ENCODE results near the gene PRM2.

The PRM2 gene

GRCh38 chr16:11250786-11251524 lies 25.3 kb downstream of the PRM2 start:
- ChIA-PET CTCF (no interaction called here), POLR2A (no interaction called here)
- TF ChIP-seq PKNOX1 (IDR thresholded peaks at IDR 0.05) = no peak
- no peak for TF ChIP-seq SUZ12 (IDR thresholded peaks at IDR 0.05)
- TF ChIP-seq ELF4 (IDR thresholded peaks at IDR 0.05) = no peak
- no peak for TF ChIP-seq TARDBP (IDR thresholded peaks at IDR 0.05)
- no peak for TF ChIP-seq NFRKB (IDR thresholded peaks at IDR 0.05)
- no peak for TF ChIP-seq FOXA1 (IDR thresholded peaks at IDR 0.05)
- no peak for TF ChIP-seq BHLHE40 (IDR thresholded peaks at IDR 0.05; ENCODE audit: borderline replicate concordance)
- no peak for TF ChIP-seq HDGF (IDR thresholded peaks at IDR 0.05; ENCODE audit: borderline replicate concordance)
- TF ChIP-seq ARNT (IDR thresholded peaks at IDR 0.05) = no peak
- no peak for TF ChIP-seq CTBP1 (IDR thresholded peaks at IDR 0.05; ENCODE audit: borderline replicate concordance)
- no peak for TF ChIP-seq SP1 (IDR thresholded peaks at IDR 0.05)
- no peak for TF ChIP-seq L3MBTL2 (conservative IDR thresholded peaks at IDR 0.05)
- no peak for TF ChIP-seq ZNF384 (IDR thresholded peaks at IDR 0.05)
- no peak for TF ChIP-seq LEF1 (IDR thresholded peaks at IDR 0.05; ENCODE audit: borderline replicate concordance)
- no peak for DNase-seq (ENCODE audit: extremely low spot score)

- CTCF ChIA-PET = no interaction called here
- TF ChIP-seq L3MBTL2 (conservative IDR thresholded peaks at IDR 0.05) = no peak
- TF ChIP-seq LEF1 (IDR thresholded peaks at IDR 0.05; ENCODE audit: borderline replicate concordance) = no peak
- no peak for TF ChIP-seq SP1 (IDR thresholded peaks at IDR 0.05)
- TF ChIP-seq ELF4 (IDR thresholded peaks at IDR 0.05) = no peak
- no peak for TF ChIP-seq TARDBP (IDR thresholded peaks at IDR 0.05)
- TF ChIP-seq FOXA1 (IDR thresholded peaks at IDR 0.05) = no peak
- TF ChIP-seq CTBP1 (IDR thresholded peaks at IDR 0.05; ENCODE audit: borderline replicate concordance) = no peak
- no peak for TF ChIP-seq FOXK2 (IDR thresholded peaks at IDR 0.05)
- no peak for TF ChIP-seq PKNOX1 (IDR thresholded peaks at IDR 0.05)
- POLR2A ChIA-PET = no interaction called here
- DNase-seq (ENCODE audit: extremely low spot score) = no peak
Observed at GRCh38 chr16:11250091-11250785, 26.0 kb downstream of the PRM2 start.

- no peak for DNase-seq (ENCODE audit: extremely low spot score)
- ChIA-PET POLR2A (no interaction called here), CTCF (no interaction called here)
- no peak for TF ChIP-seq HDGF (IDR thresholded peaks at IDR 0.05; ENCODE audit: borderline replicate concordance)
- no peak for TF ChIP-seq ELF4 (IDR thresholded peaks at IDR 0.05)
Observed at GRCh38 chr16:11249233-11250061, 26.8 kb downstream of the PRM2 start.

- DNase-seq (ENCODE audit: extremely low spot score) = no peak
Observed at GRCh38 chr16:11248133-11248532, 28.1 kb downstream of the PRM2 start.

GRCh38 chr16:11245988-11246387 lies 30.3 kb downstream of the PRM2 start:
- TF ChIP-seq TARDBP (IDR thresholded peaks at IDR 0.05) (no peak), SUZ12 (IDR thresholded peaks at IDR 0.05) (no peak), ZNF384 (IDR thresholded peaks at IDR 0.05) (no peak), ARNT (IDR thresholded peaks at IDR 0.05) (no peak), L3MBTL2 (conservative IDR thresholded peaks at IDR 0.05) (no peak), NFRKB (IDR thresholded peaks at IDR 0.05) (no peak), LEF1 (IDR thresholded peaks at IDR 0.05; ENCODE audit: borderline replicate concordance) (no peak), ELF4 (IDR thresholded peaks at IDR 0.05) (no peak), SP1 (IDR thresholded peaks at IDR 0.05) (no peak), CTBP1 (IDR thresholded peaks at IDR 0.05; ENCODE audit: borderline replicate concordance) (no peak), PKNOX1 (IDR thresholded peaks at IDR 0.05) (no peak)
- POLR2A ChIA-PET = interaction anchor here (3.8 kb wide), 1 partner anchor 10 kb away, joined by 11 read pairs; the partner anchor contains the start of gene SOCS1
- CTCF ChIA-PET = interaction anchor here (1.4 kb wide), 1 partner anchor 10 kb away, joined by 6 read pairs; the partner anchor contains the start of gene SOCS1
- DNase-seq (ENCODE audit: extremely low spot score) = no peak

More at GRCh38 chr16:11248133-11248532, 28.1 kb downstream of the PRM2 start:
- TF ChIP-seq FOXM1 (IDR thresholded peaks at IDR 0.05; ENCODE audit: borderline replicate concordance) = no peak
- TF ChIP-seq LEF1 (IDR thresholded peaks at IDR 0.05; ENCODE audit: borderline replicate concordance) = no peak
- no peak for TF ChIP-seq FOXK2 (IDR thresholded peaks at IDR 0.05)
- TF ChIP-seq NFRKB (IDR thresholded peaks at IDR 0.05) = no peak
- TF ChIP-seq SUZ12 (IDR thresholded peaks at IDR 0.05) = no peak
- no peak for TF ChIP-seq SP1 (IDR thresholded peaks at IDR 0.05)
- no peak for TF ChIP-seq CTBP1 (IDR thresholded peaks at IDR 0.05; ENCODE audit: borderline replicate concordance)
- TF ChIP-seq PKNOX1 (IDR thresholded peaks at IDR 0.05) = no peak
- no peak for TF ChIP-seq ZNF384 (IDR thresholded peaks at IDR 0.05)
- TF ChIP-seq FOXA1 (IDR thresholded peaks at IDR 0.05) = no peak
- no peak for TF ChIP-seq HDGF (IDR thresholded peaks at IDR 0.05; ENCODE audit: borderline replicate concordance)
- POLR2A ChIA-PET = interaction anchor here (0.6 to 3.8 kb wide), 2 partner anchors 8 to 135 kb away, joined by 3 to 11 read pairs; partner anchors contain the start of gene SOCS1
- CTCF ChIA-PET = interaction anchor here (0.6 kb wide), 2 partner anchors 60 to 115 kb away, joined by 3 to 4 read pairs; no protein-coding TSS in a partner anchor
